ENCODE measurements around the gene PLCB3. TPM values are rescaled to one million over a fixed set of nuclear protein-coding genes. Genes with fewer than 3 reads are reported as not detected.

PLCB3 gene
- total RNA-seq, 4 donors from 2014 or later: 33.3 to 46.9 (median 36.3) TPM

DNA sequence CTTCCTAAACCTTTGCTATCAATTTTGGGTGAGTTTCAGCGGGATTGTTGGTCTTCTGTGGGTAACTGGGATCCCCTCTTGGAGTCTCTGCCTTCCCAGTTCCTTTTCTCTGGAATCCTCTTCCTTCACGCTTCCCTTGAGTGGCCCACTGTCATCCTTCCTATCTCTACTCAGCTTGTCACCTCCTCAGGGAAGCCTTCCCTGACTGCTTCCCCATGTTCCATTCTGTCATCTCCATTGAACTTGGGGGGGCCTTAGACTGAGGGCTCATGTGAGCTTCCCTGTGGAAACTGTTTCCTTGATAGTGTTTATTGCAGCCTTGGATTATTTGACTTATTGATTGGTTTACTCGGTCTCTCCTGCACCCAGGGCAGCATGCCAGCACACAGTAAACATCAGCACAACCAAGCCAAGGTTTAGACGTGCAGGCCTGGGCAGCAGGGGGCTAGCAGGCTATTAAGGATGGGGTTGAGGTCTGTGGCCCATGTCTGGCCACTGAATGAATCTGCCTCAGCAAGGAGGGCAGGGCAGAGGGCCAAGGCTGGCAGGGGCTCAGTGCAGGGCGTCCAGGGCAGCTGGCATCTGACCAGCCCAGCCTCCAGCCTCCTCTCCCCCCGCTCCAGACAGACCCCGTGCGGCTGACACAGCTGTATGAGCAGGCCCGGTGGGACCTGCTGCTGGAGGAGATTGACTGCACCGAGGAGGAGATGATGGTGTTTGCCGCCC lies 32.5 kb upstream of the PLCB3 start:
- Histone ChIP-seq H3K4me1 (peaks cover 8% of the 10 kb centered on the region), H3K27ac (no peak overlapping the region), H3K4me3 (no peak overlapping the region), H3K36me3 (peaks cover 8% of the 10 kb centered on the region), H3K27me3 (no peaks in the 10 kb centered on the region), H3K9me3 (no peaks in the 10 kb centered on the region)
- no peak for TF ChIP-seq POLR2A (IDR thresholded peaks at IDR 0.05)
- 90% methylated on average over 3 of the region's 11 CpGs for WGBS
- no peak for DNase-seq (ENCODE audit: low spot score in 2 of 2)

DNA sequence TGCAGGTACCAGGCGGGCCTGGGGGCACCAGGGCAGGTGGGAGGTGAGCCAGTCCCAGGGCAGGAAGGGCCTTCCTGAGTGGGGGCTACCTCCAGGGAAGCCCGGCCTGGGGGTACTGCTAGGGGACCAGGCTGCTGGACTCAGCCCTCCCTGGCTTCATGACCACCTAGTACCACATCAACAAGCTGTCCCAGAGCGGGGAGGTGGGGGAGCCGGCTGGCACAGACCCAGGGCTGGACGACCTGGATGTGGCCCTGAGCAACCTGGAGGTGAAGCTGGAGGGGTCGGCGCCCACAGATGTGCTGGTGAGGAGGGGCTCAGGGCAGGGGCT lies 32.0 kb upstream of the PLCB3 start:
- Histone ChIP-seq H3K4me1 (peaks cover 13% of the 10 kb centered on the region), H3K27me3 (no peaks in the 10 kb centered on the region), H3K36me3 (peaks cover 8% of the 10 kb centered on the region), H3K27ac (no peak overlapping the region), H3K4me3 (no peak overlapping the region), H3K9me3 (no peaks in the 10 kb centered on the region)
- TF ChIP-seq POLR2AphosphoS5 (IDR thresholded peaks at IDR 0.05) (no peak), EP300 (IDR thresholded peaks at IDR 0.05) (no peak), POLR2A (IDR thresholded peaks at IDR 0.05) (no peak)
- TF ChIP-seq, protein P1, sequence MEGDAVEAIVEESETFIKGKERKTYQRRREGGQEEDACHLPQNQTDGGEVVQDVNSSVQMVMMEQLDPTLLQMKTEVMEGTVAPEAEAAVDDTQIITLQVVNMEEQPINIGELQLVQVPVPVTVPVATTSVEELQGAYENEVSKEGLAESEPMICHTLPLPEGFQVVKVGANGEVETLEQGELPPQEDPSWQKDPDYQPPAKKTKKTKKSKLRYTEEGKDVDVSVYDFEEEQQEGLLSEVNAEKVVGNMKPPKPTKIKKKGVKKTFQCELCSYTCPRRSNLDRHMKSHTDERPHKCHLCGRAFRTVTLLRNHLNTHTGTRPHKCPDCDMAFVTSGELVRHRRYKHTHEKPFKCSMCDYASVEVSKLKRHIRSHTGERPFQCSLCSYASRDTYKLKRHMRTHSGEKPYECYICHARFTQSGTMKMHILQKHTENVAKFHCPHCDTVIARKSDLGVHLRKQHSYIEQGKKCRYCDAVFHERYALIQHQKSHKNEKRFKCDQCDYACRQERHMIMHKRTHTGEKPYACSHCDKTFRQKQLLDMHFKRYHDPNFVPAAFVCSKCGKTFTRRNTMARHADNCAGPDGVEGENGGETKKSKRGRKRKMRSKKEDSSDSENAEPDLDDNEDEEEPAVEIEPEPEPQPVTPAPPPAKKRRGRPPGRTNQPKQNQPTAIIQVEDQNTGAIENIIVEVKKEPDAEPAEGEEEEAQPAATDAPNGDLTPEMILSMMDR (IDR thresholded peaks at IDR 0.05): no peak
- DNase-seq (ENCODE audit: low spot score in 2 of 2): no peak
- 70% methylated on average over 2 of the region's 7 CpGs for WGBS

DNA sequence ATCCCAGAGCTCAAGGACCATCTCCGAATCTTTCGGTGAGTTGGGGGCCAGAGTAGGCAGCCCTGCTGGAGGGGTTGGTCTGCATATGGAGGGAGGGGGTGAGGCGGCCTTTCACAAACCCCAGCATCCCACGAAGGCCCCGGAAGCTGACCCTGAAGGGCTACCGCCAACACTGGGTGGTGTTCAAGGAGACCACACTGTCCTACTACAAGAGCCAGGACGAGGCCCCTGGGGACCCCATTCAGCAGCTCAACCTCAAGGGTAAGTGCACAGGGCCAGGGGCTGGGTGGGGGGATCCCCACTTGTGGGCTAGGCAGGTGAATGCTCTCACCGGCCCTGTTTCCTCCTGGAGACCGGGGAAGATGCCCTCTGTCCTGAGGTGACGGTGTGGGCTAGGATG lies 31.6 kb upstream of the PLCB3 start:
- no CpG with 5 or more reads among the region's 10 CpGs for WGBS
- Histone ChIP-seq H3K36me3 (peaks cover 8% of the 10 kb centered on the region), H3K27me3 (no peaks in the 10 kb centered on the region), H3K4me3 (no peak overlapping the region), H3K9me3 (no peaks in the 10 kb centered on the region), H3K4me1 (peaks cover 17% of the 10 kb centered on the region), H3K27ac (no peak overlapping the region)
- no peak for DNase-seq (ENCODE audit: low spot score in 2 of 2)
- TF ChIP-seq, protein P1 (IDR thresholded peaks at IDR 0.05): no peak
- TF ChIP-seq POLR2AphosphoS5 (IDR thresholded peaks at IDR 0.05): no peak
- no peak for TF ChIP-seq POLR2A (IDR thresholded peaks at IDR 0.05)
- no peak for TF ChIP-seq EP300 (IDR thresholded peaks at IDR 0.05)

DNA sequence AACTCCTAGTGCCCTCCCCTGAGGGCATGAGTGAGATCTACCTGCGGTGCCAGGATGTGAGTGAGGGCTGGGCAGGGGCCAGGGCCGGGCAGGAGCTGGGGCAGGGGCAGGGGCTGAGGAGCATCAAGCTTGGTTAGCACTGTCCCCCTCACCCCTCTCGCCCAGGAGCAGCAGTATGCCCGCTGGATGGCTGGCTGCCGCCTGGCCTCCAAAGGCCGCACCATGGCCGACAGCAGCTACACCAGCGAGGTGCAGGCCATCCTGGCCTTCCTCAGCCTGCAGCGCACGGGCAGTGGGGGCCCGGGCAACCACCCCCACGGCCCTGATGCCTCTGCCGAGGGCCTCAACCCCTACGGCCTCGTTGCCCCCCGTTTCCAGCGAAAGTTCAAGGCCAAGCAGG lies 31.1 kb upstream of the PLCB3 start:
- Histone ChIP-seq H3K4me3 (no peak overlapping the region), H3K36me3 (peaks cover 8% of the 10 kb centered on the region), H3K4me1 (peaks cover 22% of the 10 kb centered on the region), H3K9me3 (no peaks in the 10 kb centered on the region), H3K27ac (no peak overlapping the region), H3K27me3 (no peaks in the 10 kb centered on the region)
- TF ChIP-seq EP300 (IDR thresholded peaks at IDR 0.05): no peak
- no peak for TF ChIP-seq POLR2A (IDR thresholded peaks at IDR 0.05)
- TF ChIP-seq, protein P1 (IDR thresholded peaks at IDR 0.05): no peak
- no peak for TF ChIP-seq POLR2AphosphoS5 (IDR thresholded peaks at IDR 0.05)
- WGBS: 81% methylated on average over 5 of the region's 17 CpGs
- no peak for DNase-seq (ENCODE audit: low spot score in 2 of 2)

DNA sequence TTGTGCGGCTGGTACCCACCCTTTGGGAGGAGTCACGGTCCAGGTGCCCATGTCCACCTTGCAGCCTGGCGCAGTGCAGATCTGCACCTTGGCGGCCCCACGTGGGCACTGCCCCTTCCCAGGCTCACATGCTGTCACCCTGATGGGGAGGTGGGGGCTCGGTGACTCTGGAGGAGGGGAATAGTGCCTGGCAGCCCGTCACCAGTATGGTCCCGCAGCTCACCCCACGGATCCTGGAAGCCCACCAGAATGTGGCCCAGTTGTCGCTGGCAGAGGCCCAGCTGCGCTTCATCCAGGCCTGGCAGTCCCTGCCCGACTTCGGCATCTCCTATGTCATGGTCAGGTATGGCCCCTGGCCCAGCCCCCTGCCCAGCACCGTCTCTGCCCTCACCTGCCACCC lies 30.5 kb upstream of the PLCB3 start:
- 82% methylated on average over 5 of the region's 14 CpGs for WGBS
- Histone ChIP-seq H3K9me3 (no peaks in the 10 kb centered on the region), H3K36me3 (peaks cover 8% of the 10 kb centered on the region), H3K4me3 (no peak overlapping the region), H3K27me3 (no peaks in the 10 kb centered on the region), H3K4me1 (peaks cover 27% of the 10 kb centered on the region), H3K27ac (no peak overlapping the region)
- DNase-seq (ENCODE audit: low spot score in 2 of 2): no peak
- no peak for TF ChIP-seq POLR2AphosphoS5 (IDR thresholded peaks at IDR 0.05)
- TF ChIP-seq EP300 (IDR thresholded peaks at IDR 0.05): no peak
- no peak for TF ChIP-seq POLR2A (IDR thresholded peaks at IDR 0.05)
- TF ChIP-seq, protein P1 (IDR thresholded peaks at IDR 0.05): no peak

DNA sequence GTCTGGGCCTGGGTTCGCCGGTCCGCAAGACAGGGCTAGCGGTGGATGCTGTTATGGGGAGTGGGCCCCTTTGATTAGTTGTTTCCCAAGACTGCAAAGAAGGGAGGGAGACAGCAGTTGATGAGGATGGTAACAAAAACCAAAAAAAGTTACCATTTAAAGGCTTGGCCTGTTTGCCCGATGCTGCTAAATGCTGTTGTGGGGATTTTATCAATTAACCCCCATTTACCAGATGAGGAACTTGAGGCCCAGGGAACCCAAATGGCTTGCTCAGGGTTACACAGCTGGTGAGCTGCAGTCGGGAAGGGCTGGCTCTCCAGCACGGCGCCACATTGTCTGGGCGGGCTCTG lies 28.7 kb upstream of the PLCB3 start:
- H3K9me3 ChIP-seq: no peaks in the 10 kb centered on the region
- no peak for DNase-seq (ENCODE audit: low spot score in 2 of 2)
- peaks cover 40% of the 10 kb centered on the region for H3K4me1 ChIP-seq
- 36% methylated on average over 6 of the region's 9 CpGs for WGBS
- TF ChIP-seq POLR2A (IDR thresholded peaks at IDR 0.05) (no peak), POLR2AphosphoS5 (IDR thresholded peaks at IDR 0.05) (no peak), EP300 (IDR thresholded peaks at IDR 0.05) (no peak)
- TF ChIP-seq, protein P1 (IDR thresholded peaks at IDR 0.05): no peak
- H3K36me3 ChIP-seq: peaks cover 8% of the 10 kb centered on the region
- H3K27me3 ChIP-seq: no peaks in the 10 kb centered on the region
- no peak overlapping the region for H3K27ac ChIP-seq
- H3K4me3 ChIP-seq: no peak overlapping the region

Data from suprapubic skin (tissue), 4 donors.